HCT116 (cell line): Measurements from ENCODE around the gene PRKCA. TPM values are rescaled to one million over a fixed set of nuclear protein-coding genes. Genes with fewer than 3 reads are reported as not detected.
A peak's percentile ranks its signal among the peaks of the same experiment; 100 is the strongest.

ENCODE experiments used
- ATAC-seq: fragments of 200-7000 bp; cut with Tn5 transposase; 2 replicates; pipeline ENCODE4 v1.9.1; 2020; ENCODE audit warnings: mild to moderate bottlenecking, moderate library complexity
- BruUV-seq: library from RNA; stranded (reverse); fragments of 400-500 nt; replicated peaks from 2 replicates; lab custom pipeline; 2021; lab: Mats Ljungman, UMichigan
- CTCF ChIA-PET: fragments of 300-600 bp; sonication (Branson Sonifier 250); formaldehyde crosslinking; loops from one replicate; lab custom pipeline; 2021; ENCODE audit warnings: antibody characterized with exemption; lab: Charles Lee
- POLR2A ChIA-PET: fragments of 300-600, 350-600 bp; sonication (Branson Sonifier 250); formaldehyde crosslinking; loops from one replicate; lab custom pipeline; 2021; ENCODE audit warnings: antibody characterized with exemption; lab: Charles Lee
- RAD21 ChIA-PET, 2 experiments: fragments of 300-600 bp; sonication (Branson Sonifier 250); formaldehyde crosslinking; loops; one replicate each; lab custom pipeline; 2023; ENCODE audit warnings: low total read pairs in 2 of 2; ENCODE audit not compliant: uncharacterized antibody in 2 of 2, unreplicated experiment in 2 of 2, low non-redundant PET in 1 of 2; lab: Charles Lee
- DNase-seq: peaks from one replicate; pipeline ENCODE4 v3.0.0-alpha.2; 2010; ENCODE audit warnings: low read depth, low spot score
- H2AFZ ChIP-seq: fragments of 200-600 bp; shearing (Covaris generic), sonication (generic); 2 replicates; pipeline ENCODE4 v1.6.1; 2017; ENCODE audit warnings: low read depth, mixed run types, mixed read lengths, antibody characterized with exemption, low read length; ENCODE audit not compliant: poor library complexity, severe bottlenecking
- H3K27ac ChIP-seq: 2 replicates; pipeline ENCODE4 v1.5.1; 2012; ENCODE audit warnings: low read depth, low read length
- H3K27me3 ChIP-seq: fragments of 200-600 bp; sonication (generic); 2 replicates; pipeline ENCODE4 v1.6.1; 2016; ENCODE audit warnings: mixed run types, low read length, mixed read lengths; ENCODE audit not compliant: insufficient read depth
- H3K36me3 ChIP-seq, 2 experiments: fragments of 200-500 bp in 1 of 2; fragments of 200-600 bp in 1 of 2; sonication (Bioruptor generic) in 1 of 2; sonication (generic) in 1 of 2; 2 replicates each; pipeline versions ENCODE4 v1.5.1 to v1.6.1; 2014 to 2016; ENCODE audit warnings: low read length in 2 of 2, inconsistent platforms in 1 of 2, mixed read lengths in 1 of 2, mixed run types in 1 of 2; ENCODE audit not compliant: insufficient read depth in 2 of 2, control insufficient read depth in 1 of 2
- H3K4me1 ChIP-seq, 2 experiments: fragments of 200-600 bp in 1 of 2; sonication (generic) in 1 of 2; 2 replicates each; pipeline versions ENCODE4 v1.5.1 to v1.6.1; 2012 to 2017; ENCODE audit warnings: low read length in 2 of 2, inconsistent platforms in 1 of 2, mild to moderate bottlenecking in 1 of 2, mixed read lengths in 1 of 2, mixed run types in 1 of 2, moderate library complexity in 1 of 2; ENCODE audit not compliant: insufficient read depth in 2 of 2, control insufficient read depth in 1 of 2
- H3K4me2 ChIP-seq: fragments of 200-600 bp; sonication (generic); 2 replicates; pipeline ENCODE4 v1.6.1; 2017; ENCODE audit warnings: mixed run types, low read length, mixed read lengths
- H3K4me3 ChIP-seq, 2 experiments: fragments of 200-600 bp in 1 of 2; sonication (generic) in 1 of 2; replicated peaks in 1 of 2; 2 replicates each; pipeline ENCODE4 v1.5.1; 2011 to 2016; ENCODE audit warnings: low read length in 2 of 2, control low read depth in 1 of 2, low read depth in 1 of 2, mild to moderate bottlenecking in 1 of 2, mixed read lengths in 1 of 2, mixed run types in 1 of 2
- H3K79me2 ChIP-seq: fragments of 200-600 bp; sonication (generic); 2 replicates; pipeline ENCODE4 v1.6.1; 2017; ENCODE audit warnings: mild to moderate bottlenecking, mixed run types, low read length, moderate library complexity, mixed read lengths; ENCODE audit not compliant: insufficient read depth
- H3K9ac ChIP-seq: fragments of 200-600 bp; sonication (generic); 2 replicates; pipeline ENCODE4 v1.6.1; 2016; ENCODE audit warnings: low read length, mixed read lengths
- H3K9me2 ChIP-seq: fragments of 200-600 bp; sonication (generic), shearing (Covaris generic); 2 replicates; pipeline ENCODE4 v1.6.1; 2017; ENCODE audit warnings: mixed run types, mild to moderate bottlenecking, moderate library complexity; ENCODE audit not compliant: insufficient read depth
- H3K9me3 ChIP-seq, 2 experiments: fragments of 200-500 bp in 1 of 2; fragments of 200-600 bp in 1 of 2; sonication (Bioruptor generic) in 1 of 2; sonication (generic) in 1 of 2; 2 replicates each; pipeline ENCODE4 v1.6.1; 2014 to 2017; ENCODE audit warnings: low read length in 2 of 2, mixed read lengths in 2 of 2, inconsistent platforms in 1 of 2, low read depth in 1 of 2, mild to moderate bottlenecking in 1 of 2, mixed run types in 1 of 2, moderate library complexity in 1 of 2; ENCODE audit not compliant: control insufficient read depth in 1 of 2, insufficient read depth in 1 of 2
- H4K20me1 ChIP-seq: fragments of 200-600 bp; sonication (generic), shearing (Covaris generic); 2 replicates; pipeline ENCODE4 v1.6.1; 2017; ENCODE audit warnings: mixed run types, mild to moderate bottlenecking, moderate library complexity; ENCODE audit not compliant: insufficient read depth
- FOSL1 ChIP-seq: IDR thresholded peaks from 2 replicates; pipeline ENCODE4 v1.6.1; 2012; ENCODE audit warnings: low read depth
- JUND ChIP-seq: IDR thresholded peaks from 2 replicates; pipeline ENCODE4 v1.6.1; 2012
- POLR2A ChIP-seq: IDR thresholded peaks from 2 replicates; pipeline ENCODE4 v1.7.0; 2011; ENCODE audit warnings: borderline replicate concordance; ENCODE audit not compliant: insufficient read depth, insufficient read length; ENCODE audit errors: extremely low read depth
- TCF7L2 ChIP-seq: IDR thresholded peaks from 2 replicates; pipeline ENCODE4 v1.7.0; 2011; ENCODE audit warnings: borderline replicate concordance, inconsistent platforms; ENCODE audit not compliant: insufficient read depth, insufficient read length; ENCODE audit errors: extremely low read depth
- YY1 ChIP-seq: IDR thresholded peaks from 2 replicates; pipeline ENCODE4 v1.6.1; 2011; ENCODE audit warnings: low read length, low read depth, moderate library complexity, mild to moderate bottlenecking; ENCODE audit not compliant: insufficient replicate concordance; ENCODE audit errors: extremely low read depth
- ZNF274 ChIP-seq: fragments of 200-500 bp; sonication (Bioruptor generic); IDR thresholded peaks from 2 replicates; pipeline ENCODE4 v1.6.1; 2014; ENCODE audit warnings: mild to moderate bottlenecking, low read depth, low read length, inconsistent platforms
- intact Hi-C: fragments of 100-400 bp; cut with micrococcal nuclease; formaldehyde crosslinking; loops from 2 replicates; pipeline ENCODE4 v1.10.0; 2022
- total RNA-seq: library from RNA; stranded (reverse); gene quantifications from one replicate; pipeline ENCODE4 v1.2.1, GENCODE V29; 2021; ENCODE audit not compliant: unreplicated experiment
- TF ChIP-seq, protein P1 (sequence below): IDR thresholded peaks from 2 replicates; pipeline ENCODE4 v1.6.1; 2012
- TF ChIP-seq, protein P2 (sequence below), 3 experiments: fragments of 200-600 bp in 1 of 3; sonication (generic) in 1 of 3; IDR thresholded peaks in 2 of 3; conservative IDR thresholded peaks in 1 of 3; 2 replicates each; pipeline ENCODE4 v1.5.1; 2012 to 2017; ENCODE audit warnings: low read depth in 2 of 3, low read length in 2 of 3, antibody characterized with exemption in 1 of 3, borderline replicate concordance in 1 of 3, control low read depth in 1 of 3, mild to moderate bottlenecking in 1 of 3, mixed read lengths in 1 of 3, mixed run types in 1 of 3, moderate library complexity in 1 of 3; ENCODE audit not compliant: insufficient read depth in 1 of 3

Gene PRKCA
- total RNA-seq, 1 experiment from 2014 or later: 18.8 TPM

DNA sequence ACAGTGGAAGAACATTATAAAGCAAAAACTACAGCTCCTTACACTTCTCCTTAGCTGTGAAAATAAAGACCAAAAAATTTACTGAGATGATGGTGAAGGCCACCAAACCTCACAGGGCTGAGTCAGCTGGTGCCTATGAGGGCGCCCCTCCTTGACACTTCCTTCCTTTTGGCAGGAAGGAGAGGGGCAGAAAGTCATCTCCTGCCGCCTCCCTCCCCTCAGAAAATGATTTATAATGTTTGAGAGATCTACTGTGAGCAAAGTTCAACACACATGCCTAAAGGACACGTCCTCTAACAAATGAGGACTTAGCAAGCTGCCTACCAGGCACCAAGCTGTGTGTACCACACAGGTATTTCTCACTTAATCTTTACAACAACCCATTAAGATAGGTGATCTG, 245.7 kb downstream of the PRKCA start:
- H3K36me3 ChIP-seq: no peaks in the 10 kb centered on the region
- no peak overlapping the region for H3K27ac ChIP-seq
- TF ChIP-seq ZNF274: no peak
- no peak for TF ChIP-seq YY1
- TF ChIP-seq, protein P1, sequence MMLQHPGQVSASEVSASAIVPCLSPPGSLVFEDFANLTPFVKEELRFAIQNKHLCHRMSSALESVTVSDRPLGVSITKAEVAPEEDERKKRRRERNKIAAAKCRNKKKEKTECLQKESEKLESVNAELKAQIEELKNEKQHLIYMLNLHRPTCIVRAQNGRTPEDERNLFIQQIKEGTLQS: no peak
- no peak for TF ChIP-seq TCF7L2
- no peak for TF ChIP-seq JUND
- TF ChIP-seq POLR2A: no peak
- TF ChIP-seq, protein P2, sequence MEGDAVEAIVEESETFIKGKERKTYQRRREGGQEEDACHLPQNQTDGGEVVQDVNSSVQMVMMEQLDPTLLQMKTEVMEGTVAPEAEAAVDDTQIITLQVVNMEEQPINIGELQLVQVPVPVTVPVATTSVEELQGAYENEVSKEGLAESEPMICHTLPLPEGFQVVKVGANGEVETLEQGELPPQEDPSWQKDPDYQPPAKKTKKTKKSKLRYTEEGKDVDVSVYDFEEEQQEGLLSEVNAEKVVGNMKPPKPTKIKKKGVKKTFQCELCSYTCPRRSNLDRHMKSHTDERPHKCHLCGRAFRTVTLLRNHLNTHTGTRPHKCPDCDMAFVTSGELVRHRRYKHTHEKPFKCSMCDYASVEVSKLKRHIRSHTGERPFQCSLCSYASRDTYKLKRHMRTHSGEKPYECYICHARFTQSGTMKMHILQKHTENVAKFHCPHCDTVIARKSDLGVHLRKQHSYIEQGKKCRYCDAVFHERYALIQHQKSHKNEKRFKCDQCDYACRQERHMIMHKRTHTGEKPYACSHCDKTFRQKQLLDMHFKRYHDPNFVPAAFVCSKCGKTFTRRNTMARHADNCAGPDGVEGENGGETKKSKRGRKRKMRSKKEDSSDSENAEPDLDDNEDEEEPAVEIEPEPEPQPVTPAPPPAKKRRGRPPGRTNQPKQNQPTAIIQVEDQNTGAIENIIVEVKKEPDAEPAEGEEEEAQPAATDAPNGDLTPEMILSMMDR (IDR thresholded peaks at IDR 0.05 in 2 of 3, conservative IDR thresholded peaks at IDR 0.05 in 1 of 3; ENCODE audit: borderline replicate concordance in 1 of 3, insufficient read depth in 1 of 3, low read depth in 2 of 3, low read length in 2 of 3): no peak
- no peak for TF ChIP-seq FOSL1
- no peaks in the 10 kb centered on the region for H3K27me3 ChIP-seq
- H3K9ac ChIP-seq: no peak overlapping the region
- H4K20me1 ChIP-seq: no peaks in the 10 kb centered on the region
- ChIA-PET RAD21 (no interaction called here), CTCF (interaction anchor here (2.8 kb wide), 1 partner anchor 19 kb away, joined by 12 read pairs; no protein-coding TSS in a partner anchor), POLR2A (no interaction called here)
- peak overlapping the region; percentile 82 for H3K4me2 ChIP-seq
- H3K4me3 ChIP-seq: no peak overlapping the region
- no peak for DNase-seq
- no peak for ATAC-seq
- BruUV-seq: no TSS peak
- H3K9me3 ChIP-seq: peaks cover 0 to 15% of the 10 kb centered on the region in 2 experiments; a peak in 1 of 4 replicates
- intact Hi-C loops: no loop called here
- H3K4me1 ChIP-seq: peaks cover 57% of the 10 kb centered on the region in 2 experiments
- H3K79me2 ChIP-seq: no peaks in the 10 kb centered on the region
- H3K9me2 ChIP-seq: no peaks in the 10 kb centered on the region
- H2AFZ ChIP-seq: no peak overlapping the region
